ENCODE data around the gene JTB. TPM values are rescaled to one million over a fixed set of nuclear protein-coding genes. Genes with fewer than 3 reads are reported as not detected.

JTB gene
- total and polyA plus RNA-seq, 9 of the 15 experiments (the other 6 are each of a cell fraction or from before 2014, with no cell fraction given) = 24.7 to 308 (median 151) TPM

- TF ChIP-seq ZHX1 (conservative IDR thresholded peaks at IDR 0.05; ENCODE audit: low read length) = no peak
Measured at GRCh38 chr1:153973071-153973470, 4.4 kb downstream of the JTB start (continued).

- ATAC-seq (no peak), FAIRE-seq (no peak), DNase-seq (ENCODE audit: extremely low read depth in 1 of 4, low spot score in 3 of 4) (no peak)
- H2AFZ ChIP-seq (ENCODE audit: low read depth, low read length) = no peak overlapping the region
- no peaks in the 10 kb centered on the region for H3K27me3 ChIP-seq (ENCODE audit: control insufficient read depth in 2 of 2, insufficient read depth in 2 of 2, low read length in 2 of 2)
- H3K79me2 ChIP-seq (ENCODE audit: control insufficient read depth, insufficient read depth, low read length) = peaks cover 23% of the 10 kb centered on the region
- H3K9me3 ChIP-seq (replicated peaks; ENCODE audit: control insufficient read depth, insufficient read depth, low read depth, low read length) = no peaks in the 10 kb centered on the region
- CTCF ChIA-PET (ENCODE audit: low intra/inter-chr PET ratio) = no interaction called here
- no peak overlapping the region for H3K27ac ChIP-seq (ENCODE audit: extremely low read depth, low read depth, low read length)
- in situ Hi-C loops (cut with MboI) (no loop called here), intact Hi-C loops (cut with micrococcal nuclease) (no loop called here)
- no peak overlapping the region for H3K4me2 ChIP-seq (ENCODE audit: insufficient read depth, low read length)
- no peak overlapping the region for H3K9ac ChIP-seq (ENCODE audit: insufficient read depth in 1 of 2, low read depth in 2 of 2, low read length in 2 of 2)
- POLR2A ChIA-PET = interaction anchor here (0.6 to 1.2 kb wide), 3 partner anchors 20 to 48 kb away, joined by 3 to 4 read pairs (median 3); partner anchors contain the start of genes GATAD2B and RPS27
- TF ChIP-seq PREB (CRISPR knock-in tag; IDR thresholded peaks at IDR 0.05) (no peak), OTX1 (CRISPR knock-in tag; IDR thresholded peaks at IDR 0.05) (no peak), MLLT1 (IDR thresholded peaks at IDR 0.05) (no peak)
- peaks cover 5 to 7% of the 10 kb centered on the region in 2 experiments; a peak in 4 of 5 replicates for H3K4me1 ChIP-seq (replicated peaks in 1 of 2; ENCODE audit: control insufficient read depth in 2 of 2, insufficient read depth in 2 of 2, low read length in 2 of 2)
- WGBS (ENCODE audit: insufficient coverage, low coverage, missing lambda C conversion rate) = 69% methylated on average over 2 of the region's 2 CpGs
- no peaks in the 10 kb centered on the region for H3K9me1 ChIP-seq (ENCODE audit: control insufficient read depth, insufficient read depth, low read length)
- H3K4me3 ChIP-seq = no peak overlapping the region
- no TSS peak for BruUV-seq (replicated peaks)
- H3K36me3 ChIP-seq (ENCODE audit: control insufficient read depth, insufficient read depth, low read length) = peaks cover 24% of the 10 kb centered on the region
- H4K20me1 ChIP-seq (replicated peaks; ENCODE audit: control insufficient read depth, insufficient read depth, low read length) = no peaks in the 10 kb centered on the region
Measured at GRCh38 chr1:153970346-153970745, 7.1 kb downstream of the JTB start.
